OCI-LY3 (cell line): ENCODE results near the gene CTNNA3.

Experiments used
- CTCF ChIP-seq: fragments of 200-600, 300-600 bp; sonication (generic); IDR thresholded peaks from 2 replicates; pipeline ENCODE4 v1.5.1; 2014; ENCODE audit warnings: antibody characterized with exemption, low read length, low read depth
- EZH2phosphoT487 ChIP-seq: fragments of 200-600 bp; shearing (Covaris generic); IDR thresholded peaks from 2 replicates; pipeline ENCODE4 v1.6.1; 2018; ENCODE audit warnings: antibody characterized with exemption, mixed run types, low read depth

- no peak for TF ChIP-seq CTCF
- no peak for TF ChIP-seq EZH2phosphoT487
These were observed 769.2 kb downstream of the CTNNA3 start for GRCh38 chr10:66926841-66927240.
